DOHH2 (cell line): Measurements from ENCODE around the gene KCTD21.

Experiments
- H3F3A ChIP-seq: fragments of 200-600 bp; sonication (generic), shearing (Covaris generic); 2 replicates; pipeline ENCODE4 v1.6.0; 2016; ENCODE audit warnings: antibody characterized with exemption, mild to moderate bottlenecking; ENCODE audit not compliant: control insufficient read depth, insufficient read depth
- H3K27ac ChIP-seq: fragments of 200-600 bp; sonication (generic); 2 replicates; pipeline ENCODE4 v1.5.1; 2014; ENCODE audit warnings: low read depth, mild to moderate bottlenecking, low read length, moderate library complexity
- H3K27me3 ChIP-seq: fragments of 200-600 bp; sonication (generic); 2 replicates; pipeline ENCODE4 v1.6.1; 2014; ENCODE audit warnings: mild to moderate bottlenecking, low read length, mixed read lengths; ENCODE audit not compliant: control insufficient read depth
- H3K36me3 ChIP-seq: fragments of 200-600 bp; sonication (generic); 2 replicates; pipeline ENCODE4 v1.6.1; 2014; ENCODE audit warnings: mild to moderate bottlenecking, low read length, moderate library complexity, mixed read lengths; ENCODE audit not compliant: control insufficient read depth
- H3K4me1 ChIP-seq: fragments of 200-600 bp; sonication (generic); 2 replicates; pipeline ENCODE4 v1.6.1; 2014; ENCODE audit warnings: mild to moderate bottlenecking, low read length, mixed read lengths; ENCODE audit not compliant: control insufficient read depth
- H3K4me2 ChIP-seq: fragments of 200-600 bp; sonication (generic); 2 replicates; pipeline ENCODE4 v1.6.0; 2014; ENCODE audit warnings: mild to moderate bottlenecking, low read length, moderate library complexity
- H3K4me3 ChIP-seq: fragments of 200-600 bp; sonication (generic); 2 replicates; pipeline ENCODE4 v1.5.1; 2014; ENCODE audit warnings: mild to moderate bottlenecking, low read length, mixed read lengths
- H3K79me2 ChIP-seq: fragments of 200-600 bp; sonication (generic); 2 replicates; pipeline ENCODE4 v1.6.1; 2014; ENCODE audit warnings: mild to moderate bottlenecking, low read length, mixed read lengths; ENCODE audit not compliant: control insufficient read depth
- H3K9me2 ChIP-seq: fragments of 200-600 bp; sonication (generic); replicated peaks from 2 replicates; pipeline ENCODE4 v1.6.1; 2014; ENCODE audit warnings: mild to moderate bottlenecking, low read length, mixed read lengths; ENCODE audit not compliant: control insufficient read depth
- H3K9me3 ChIP-seq: fragments of 200-600 bp; sonication (generic); 2 replicates; pipeline ENCODE4 v1.6.1; 2014; ENCODE audit warnings: antibody characterized with exemption, low read length, mixed read lengths; ENCODE audit not compliant: control insufficient read depth, insufficient read depth
- H4K20me1 ChIP-seq: fragments of 200-600 bp; sonication (generic); 2 replicates; pipeline ENCODE4 v1.6.0; 2014; ENCODE audit warnings: low read depth, mild to moderate bottlenecking, antibody characterized with exemption, low read length, moderate library complexity; ENCODE audit not compliant: control insufficient read depth, insufficient read depth
- CTCF ChIP-seq: fragments of 200-600 bp; sonication (generic); IDR thresholded peaks from one replicate; pipeline ENCODE4 v1.5.1; 2014; ENCODE audit warnings: antibody characterized with exemption, mild to moderate bottlenecking, low read depth, low read length; ENCODE audit not compliant: poor library complexity, severe bottlenecking
- EZH2phosphoT487 ChIP-seq: fragments of 200-600 bp; sonication (generic); IDR thresholded peaks from 2 replicates; pipeline ENCODE4 v1.6.1; 2017; ENCODE audit warnings: borderline replicate concordance, mild to moderate bottlenecking, antibody characterized with exemption, low read length, moderate library complexity, mixed read lengths

Gene KCTD21

GRCh38 chr11:78205256-78205655 lies 16.8 kb upstream of the KCTD21 start:
- Histone ChIP-seq H3K9me3 (no peaks in the 10 kb centered on the region), H3K4me2 (no peak overlapping the region), H3K27ac (no peak overlapping the region), H4K20me1 (no peaks in the 10 kb centered on the region), H3K27me3 (no peaks in the 10 kb centered on the region), H3K9me2 (no peaks in the 10 kb centered on the region), H3K36me3 (no peaks in the 10 kb centered on the region), H3K4me1 (peaks cover 16% of the 10 kb centered on the region), H3F3A (no peaks in the 10 kb centered on the region), H3K4me3 (no peak overlapping the region), H3K79me2 (no peaks in the 10 kb centered on the region)
- TF ChIP-seq EZH2phosphoT487 (no peak), CTCF (no peak)

GRCh38 chr11:78203184-78203583 lies 14.8 kb upstream of the KCTD21 start:
- H3F3A ChIP-seq, result no peaks in the 10 kb centered on the region
- no peaks in the 10 kb centered on the region for H4K20me1 ChIP-seq
- no peaks in the 10 kb centered on the region for H3K79me2 ChIP-seq
- no peaks in the 10 kb centered on the region for H3K9me3 ChIP-seq
- peak overlapping the region; percentile 19; the same call in 1 of the 2 replicates for H3K4me3 ChIP-seq
- H3K27me3 ChIP-seq, result no peaks in the 10 kb centered on the region
- TF ChIP-seq EZH2phosphoT487, result no peak
- no peak for TF ChIP-seq CTCF
- H3K9me2 ChIP-seq, result no peaks in the 10 kb centered on the region
- H3K27ac ChIP-seq, result no peak overlapping the region
- no peaks in the 10 kb centered on the region for H3K36me3 ChIP-seq
- peak overlapping the region; percentile 61 for H3K4me2 ChIP-seq
- peaks cover 16% of the 10 kb centered on the region for H3K4me1 ChIP-seq

- H3K4me2 ChIP-seq, result peak overlapping the region; percentile 61
- TF ChIP-seq EZH2phosphoT487 (no peak), CTCF (no peak)
- H3K36me3 ChIP-seq, result no peaks in the 10 kb centered on the region
- no peaks in the 10 kb centered on the region for H3K27me3 ChIP-seq
- no peaks in the 10 kb centered on the region for H3F3A ChIP-seq
- no peaks in the 10 kb centered on the region for H3K9me3 ChIP-seq
- H3K9me2 ChIP-seq, result no peaks in the 10 kb centered on the region
- H3K4me3 ChIP-seq, result peak overlapping the region; percentile 19
- peaks cover 16% of the 10 kb centered on the region for H3K4me1 ChIP-seq
- no peaks in the 10 kb centered on the region for H3K79me2 ChIP-seq
- H3K27ac ChIP-seq, result no peak overlapping the region; the same call in 1 of the 2 replicates
- no peaks in the 10 kb centered on the region for H4K20me1 ChIP-seq
Measured at GRCh38 chr11:78202733-78203167, 14.3 kb upstream of the KCTD21 start.
